ENCODE results near the gene GSTM2.
A peak's percentile ranks its signal among the peaks of the same experiment; 100 is the strongest.

GSTM2 gene

DNA sequence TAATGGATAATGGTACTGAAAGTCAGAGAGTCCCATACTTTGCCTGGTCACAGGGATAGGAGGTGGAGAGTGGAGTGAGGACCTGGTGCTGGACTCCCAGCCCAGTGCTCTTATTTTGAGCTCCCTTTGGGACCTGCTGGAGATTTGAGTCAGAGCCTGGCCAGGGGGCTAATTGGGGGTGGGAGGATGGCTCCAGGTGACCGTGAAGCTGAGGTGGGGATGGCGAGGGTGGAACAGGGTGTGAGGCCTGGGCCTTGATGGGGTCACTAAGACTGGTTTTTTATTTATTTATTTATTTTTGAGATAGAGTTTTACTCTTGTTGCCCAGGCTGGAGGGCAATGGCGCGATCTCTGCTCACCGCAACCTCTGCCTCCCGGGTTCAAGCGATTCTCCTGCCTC, 30.4 kb upstream of the GSTM2 start:
- TF ChIP-seq, protein P1, sequence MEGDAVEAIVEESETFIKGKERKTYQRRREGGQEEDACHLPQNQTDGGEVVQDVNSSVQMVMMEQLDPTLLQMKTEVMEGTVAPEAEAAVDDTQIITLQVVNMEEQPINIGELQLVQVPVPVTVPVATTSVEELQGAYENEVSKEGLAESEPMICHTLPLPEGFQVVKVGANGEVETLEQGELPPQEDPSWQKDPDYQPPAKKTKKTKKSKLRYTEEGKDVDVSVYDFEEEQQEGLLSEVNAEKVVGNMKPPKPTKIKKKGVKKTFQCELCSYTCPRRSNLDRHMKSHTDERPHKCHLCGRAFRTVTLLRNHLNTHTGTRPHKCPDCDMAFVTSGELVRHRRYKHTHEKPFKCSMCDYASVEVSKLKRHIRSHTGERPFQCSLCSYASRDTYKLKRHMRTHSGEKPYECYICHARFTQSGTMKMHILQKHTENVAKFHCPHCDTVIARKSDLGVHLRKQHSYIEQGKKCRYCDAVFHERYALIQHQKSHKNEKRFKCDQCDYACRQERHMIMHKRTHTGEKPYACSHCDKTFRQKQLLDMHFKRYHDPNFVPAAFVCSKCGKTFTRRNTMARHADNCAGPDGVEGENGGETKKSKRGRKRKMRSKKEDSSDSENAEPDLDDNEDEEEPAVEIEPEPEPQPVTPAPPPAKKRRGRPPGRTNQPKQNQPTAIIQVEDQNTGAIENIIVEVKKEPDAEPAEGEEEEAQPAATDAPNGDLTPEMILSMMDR (IDR thresholded peaks at IDR 0.05; ENCODE audit: low read depth, low read length) = no peak
- no peak for DNase-seq (ENCODE audit: extremely low read depth, low read depth)

DNA sequence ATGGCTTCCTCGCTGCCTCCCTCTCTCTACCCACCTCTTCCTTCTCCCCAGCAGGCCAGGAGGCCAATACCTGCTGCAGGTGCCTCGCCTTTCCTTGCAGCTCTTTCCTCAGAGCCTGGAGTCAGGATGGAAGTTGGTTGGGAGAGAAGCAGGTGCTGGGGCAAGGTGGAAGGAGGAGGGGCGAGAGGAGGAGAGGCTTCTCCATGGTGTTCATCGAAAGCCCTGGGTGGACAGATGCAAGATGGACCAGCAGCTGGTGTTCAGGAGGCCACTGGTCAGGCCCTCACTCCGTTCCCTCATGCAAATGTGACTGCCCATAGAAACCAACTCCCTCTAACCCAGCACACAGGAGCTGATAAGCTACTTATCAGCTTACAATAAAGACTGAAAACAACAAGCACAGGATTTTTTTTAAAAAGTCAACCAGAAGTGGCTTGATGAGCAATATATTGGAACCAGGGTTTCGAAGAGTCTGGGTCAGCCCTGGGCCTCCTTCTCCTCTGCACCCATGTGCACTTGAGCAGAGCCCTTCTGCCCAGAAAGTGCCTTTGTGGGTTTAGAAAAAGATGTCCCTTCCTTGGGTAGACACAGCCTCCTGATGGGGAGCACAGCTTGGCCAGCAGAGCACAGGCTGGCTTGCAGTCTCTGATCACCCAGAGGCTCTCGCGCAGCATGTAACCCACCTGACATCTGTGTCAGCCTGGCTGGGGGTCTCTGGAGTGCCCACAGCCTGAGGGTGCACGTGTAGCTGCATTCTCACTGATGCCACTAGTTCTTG, 28.6 kb upstream of the GSTM2 start:
- no peak for DNase-seq (ENCODE audit: extremely low read depth, low read depth)
- TF ChIP-seq, protein P1 (IDR thresholded peaks at IDR 0.05; ENCODE audit: low read depth, low read length) = no peak

DNA sequence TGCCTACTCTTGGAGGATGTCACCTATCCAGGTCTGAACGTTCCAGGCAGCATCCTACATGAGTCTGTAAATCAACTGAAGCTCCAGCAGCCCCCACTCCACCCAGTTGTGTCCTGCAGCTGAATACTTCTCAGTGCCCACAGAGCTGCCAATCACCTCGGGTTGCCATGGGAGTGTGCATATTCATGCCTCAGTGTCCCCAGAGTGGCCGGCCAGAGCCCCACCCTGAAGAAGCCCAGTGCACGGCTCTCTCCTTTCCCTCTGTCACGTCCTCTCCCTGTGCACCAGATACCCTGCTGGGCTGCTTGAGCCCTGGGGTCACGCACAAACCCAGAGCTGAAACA, 28.0 kb upstream of the GSTM2 start:
- TF ChIP-seq, protein P1 (IDR thresholded peaks at IDR 0.05; ENCODE audit: low read depth, low read length) = no peak
- no peak for DNase-seq (ENCODE audit: extremely low read depth, low read depth)

DNA sequence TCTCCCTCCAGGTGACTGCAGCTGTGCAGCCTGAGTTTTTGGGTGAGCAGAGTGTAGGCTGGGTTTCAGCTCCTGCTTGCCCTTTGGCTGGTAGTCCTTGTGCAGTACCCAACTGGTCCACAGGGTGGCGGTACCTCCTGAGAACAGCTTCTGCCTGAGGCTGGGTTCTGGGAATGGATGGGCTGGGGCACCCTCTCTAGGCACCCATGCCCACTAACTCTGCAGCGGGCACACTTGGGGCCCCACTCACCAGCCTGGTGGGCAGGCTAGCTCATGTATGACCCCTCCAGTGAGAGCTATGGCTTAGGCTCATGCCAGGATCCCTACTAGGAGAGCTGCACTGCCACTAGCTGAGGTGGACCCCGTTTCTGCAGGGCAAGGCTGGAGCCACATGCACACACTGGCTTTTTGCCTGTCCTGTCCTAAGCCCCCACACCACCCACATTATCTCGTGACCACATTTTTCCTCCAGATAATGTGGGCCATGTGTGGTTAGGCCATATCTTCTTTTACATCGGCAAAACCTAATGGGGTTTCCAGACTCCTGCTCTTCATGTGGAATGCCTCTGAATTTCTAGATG, 27.5 kb upstream of the GSTM2 start:
- TF ChIP-seq, protein P1 (IDR thresholded peaks at IDR 0.05; ENCODE audit: low read depth, low read length) = peak; percentile 97
- DNase-seq (ENCODE audit: extremely low read depth, low read depth) = no peak

DNA sequence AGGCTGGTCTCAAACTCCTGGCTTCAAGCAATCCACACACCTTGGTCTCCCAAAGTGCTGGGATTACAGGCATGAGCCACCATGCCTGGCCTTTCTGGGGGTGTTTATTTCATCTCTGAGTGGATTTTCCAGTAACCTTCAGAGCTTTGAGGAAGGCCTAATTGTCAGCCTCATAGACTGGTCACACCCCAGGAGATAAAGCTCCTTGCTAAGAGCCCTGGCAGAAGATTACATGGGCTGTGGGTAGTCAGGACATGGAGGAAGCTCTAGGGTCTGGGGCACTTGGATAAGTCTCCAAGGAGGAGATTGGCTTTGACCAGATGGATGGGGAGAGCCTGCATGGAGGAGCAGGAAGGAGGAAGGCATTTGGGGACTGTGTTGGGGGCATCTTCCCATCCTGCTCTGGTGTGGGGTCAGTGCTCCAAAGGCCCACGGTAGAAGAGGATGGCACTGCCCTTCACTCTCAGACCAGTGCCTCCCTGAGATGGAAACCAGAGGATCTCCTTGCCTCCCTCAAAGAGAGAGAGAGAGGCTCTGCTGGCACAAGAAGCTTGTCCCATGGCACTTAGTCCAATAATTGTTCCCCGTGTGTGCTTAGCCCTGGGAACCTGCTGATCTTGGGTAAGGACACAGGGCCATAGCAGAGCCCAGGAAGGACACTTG, 26.6 kb upstream of the GSTM2 start:
- no peak for DNase-seq (ENCODE audit: extremely low read depth, low read depth)
- TF ChIP-seq, protein P1 (IDR thresholded peaks at IDR 0.05; ENCODE audit: low read depth, low read length) = no peak

DNA sequence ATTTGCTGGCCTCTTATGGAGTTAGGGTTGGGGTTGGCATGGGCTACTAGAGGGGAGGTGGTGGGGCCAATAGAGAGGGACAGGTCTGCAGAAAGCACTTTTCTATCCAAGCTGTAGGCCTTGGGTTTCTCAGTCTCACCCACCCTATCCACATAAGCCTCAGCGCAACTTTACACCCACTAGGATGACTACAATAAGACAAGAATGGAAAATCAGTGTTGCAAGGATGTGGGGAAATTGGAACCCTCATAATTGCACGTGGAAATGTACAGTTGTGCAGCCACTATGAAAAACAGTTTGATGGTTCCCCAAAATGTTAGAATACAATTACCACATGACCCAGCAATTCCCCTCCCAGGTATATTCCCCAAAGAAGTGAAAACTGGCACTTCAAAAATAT, 26.0 kb upstream of the GSTM2 start:
- DNase-seq (ENCODE audit: extremely low read depth, low read depth) = no peak
- TF ChIP-seq, protein P1 (IDR thresholded peaks at IDR 0.05; ENCODE audit: low read depth, low read length) = no peak

DNA sequence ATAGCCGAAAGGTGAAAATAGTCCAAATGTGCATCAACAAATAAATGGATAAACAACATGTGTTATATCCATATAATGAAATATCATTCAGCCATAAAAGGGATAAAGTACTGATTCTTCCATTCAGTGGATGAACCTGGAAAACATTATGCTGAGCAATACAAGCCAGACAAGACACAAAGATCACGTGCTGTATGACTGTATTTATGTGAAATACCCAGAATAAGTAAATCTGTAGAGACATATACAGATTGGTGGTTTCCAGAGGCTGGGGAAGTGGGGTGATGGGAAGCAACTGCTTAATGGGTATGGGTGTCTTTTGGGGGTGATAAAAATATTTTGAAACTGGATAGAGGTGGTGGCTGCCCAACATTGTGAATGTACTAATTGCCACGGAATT, 25.2 kb upstream of the GSTM2 start:
- TF ChIP-seq, protein P1 (IDR thresholded peaks at IDR 0.05; ENCODE audit: low read depth, low read length) = no peak
- no peak for DNase-seq (ENCODE audit: extremely low read depth, low read depth)
